OCI-LY1 (cell line): ENCODE results near the gene HCFC1.

ENCODE experiments used
- EZH2 ChIP-seq: fragments of 200-600 bp; sonication (generic), shearing (Covaris generic); IDR thresholded peaks from 2 replicates; pipeline ENCODE4 v1.8.0; 2017; ENCODE audit warnings: borderline replicate concordance, mixed run types, mild to moderate bottlenecking, antibody characterized with exemption, low read length, moderate library complexity, mixed read lengths
- TF ChIP-seq, protein P1 (sequence below): fragments of 200-600 bp; sonication (generic), shearing (Covaris generic); IDR thresholded peaks from 2 replicates; pipeline ENCODE4 v1.5.1; 2017; ENCODE audit warnings: mild to moderate bottlenecking, antibody characterized with exemption, low read length, moderate library complexity, mixed read lengths

DNA sequence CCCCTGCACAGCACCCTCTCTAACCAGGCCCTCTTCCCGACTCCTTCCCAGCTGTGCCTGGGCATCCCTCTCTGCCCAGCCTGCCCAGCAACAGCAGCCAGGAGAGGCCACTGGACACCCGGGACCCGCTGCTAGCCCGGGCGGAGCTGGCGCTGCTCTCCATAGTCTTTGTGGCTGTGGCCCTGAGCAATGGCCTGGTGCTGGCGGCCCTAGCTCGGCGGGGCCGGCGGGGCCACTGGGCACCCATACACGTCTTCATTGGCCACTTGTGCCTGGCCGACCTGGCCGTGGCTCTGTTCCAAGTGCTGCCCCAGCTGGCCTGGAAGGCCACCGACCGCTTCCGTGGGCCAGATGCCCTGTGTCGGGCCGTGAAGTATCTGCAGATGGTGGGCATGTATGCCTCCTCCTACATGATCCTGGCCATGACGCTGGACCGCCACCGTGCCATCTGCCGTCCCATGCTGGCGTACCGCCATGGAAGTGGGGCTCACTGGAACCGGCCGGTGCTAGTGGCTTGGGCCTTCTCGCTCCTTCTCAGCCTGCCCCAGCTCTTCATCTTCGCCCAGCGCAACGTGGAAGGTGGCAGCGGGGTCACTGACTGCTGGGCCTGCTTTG lies 66.0 kb downstream of the HCFC1 start:
- TF ChIP-seq, protein P1, sequence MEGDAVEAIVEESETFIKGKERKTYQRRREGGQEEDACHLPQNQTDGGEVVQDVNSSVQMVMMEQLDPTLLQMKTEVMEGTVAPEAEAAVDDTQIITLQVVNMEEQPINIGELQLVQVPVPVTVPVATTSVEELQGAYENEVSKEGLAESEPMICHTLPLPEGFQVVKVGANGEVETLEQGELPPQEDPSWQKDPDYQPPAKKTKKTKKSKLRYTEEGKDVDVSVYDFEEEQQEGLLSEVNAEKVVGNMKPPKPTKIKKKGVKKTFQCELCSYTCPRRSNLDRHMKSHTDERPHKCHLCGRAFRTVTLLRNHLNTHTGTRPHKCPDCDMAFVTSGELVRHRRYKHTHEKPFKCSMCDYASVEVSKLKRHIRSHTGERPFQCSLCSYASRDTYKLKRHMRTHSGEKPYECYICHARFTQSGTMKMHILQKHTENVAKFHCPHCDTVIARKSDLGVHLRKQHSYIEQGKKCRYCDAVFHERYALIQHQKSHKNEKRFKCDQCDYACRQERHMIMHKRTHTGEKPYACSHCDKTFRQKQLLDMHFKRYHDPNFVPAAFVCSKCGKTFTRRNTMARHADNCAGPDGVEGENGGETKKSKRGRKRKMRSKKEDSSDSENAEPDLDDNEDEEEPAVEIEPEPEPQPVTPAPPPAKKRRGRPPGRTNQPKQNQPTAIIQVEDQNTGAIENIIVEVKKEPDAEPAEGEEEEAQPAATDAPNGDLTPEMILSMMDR: no peak
- no peak for TF ChIP-seq EZH2
